ENCODE results near the gene CENPC. TPM values are rescaled to one million over a fixed set of nuclear protein-coding genes. Genes with fewer than 3 reads are reported as not detected.
"Not testable (repeated sequence)": the region's sequence is repeated elsewhere in the genome, so short reads cannot be mapped to it uniquely, and the experiment has no call there.

CENPC gene
- total and polyA plus RNA-seq, 2 donors (not counting 1 experiment from before 2014, with no cell fraction given): 7.6 to 15.4 TPM

DNA sequence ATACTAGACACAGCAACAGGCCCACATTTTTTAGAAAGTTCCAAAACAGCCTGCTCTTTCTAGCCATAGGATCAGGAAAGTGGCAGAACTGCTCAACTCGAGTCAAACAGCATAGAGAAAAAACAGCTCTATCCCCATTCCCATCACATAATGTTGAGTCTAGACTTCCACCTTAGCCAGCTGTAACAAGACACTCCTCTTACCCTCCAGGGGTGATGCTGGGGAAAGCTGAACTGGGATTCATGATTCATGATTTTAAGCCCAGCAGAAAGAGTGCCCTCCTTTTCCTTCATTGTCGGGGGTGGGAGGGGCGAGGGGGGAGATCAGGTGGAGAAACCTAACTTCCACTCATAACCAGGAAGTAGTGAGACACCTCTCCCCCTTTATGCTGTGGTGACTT, 86.1 kb downstream of the CENPC start:
- DNase-seq (ENCODE audit: low read depth in 2 of 2): peak in 1 of 2 donors; percentile 24
- H3K4me3 ChIP-seq (replicated peaks in 1 of 4; ENCODE audit: control extremely low read depth in 1 of 4, insufficient read depth in 1 of 4, low read depth in 3 of 4, low read length in 4 of 4): no peak overlapping the region
- H3K79me2 ChIP-seq (ENCODE audit: control insufficient read depth, insufficient read depth, low read length): no peaks in the 10 kb centered on the region
- H3K27ac ChIP-seq (ENCODE audit: insufficient read depth, low read length): no peak overlapping the region
- H3K36me3 ChIP-seq (ENCODE audit: control insufficient read depth, insufficient read depth, low read length): no peaks in the 10 kb centered on the region
- no peak overlapping the region for H2AFZ ChIP-seq (ENCODE audit: low read length)
- no peaks in the 10 kb centered on the region for H4K20me1 ChIP-seq (ENCODE audit: control insufficient read depth, extremely low read depth, insufficient read depth, low read length)
- no peaks in the 10 kb centered on the region for H3K4me1 ChIP-seq (ENCODE audit: control insufficient read depth, extremely low read depth, insufficient read depth, low read length)
- no peaks in the 10 kb centered on the region for H3K9me3 ChIP-seq (ENCODE audit: control insufficient read depth, insufficient read depth, low read depth, low read length)
- no peak overlapping the region for H3K4me2 ChIP-seq (ENCODE audit: extremely low read depth, insufficient read depth, low read length)
- no peaks in the 10 kb centered on the region for H3K27me3 ChIP-seq (ENCODE audit: control insufficient read depth, insufficient read depth, low read length)
- H3K9ac ChIP-seq (ENCODE audit: insufficient read depth, low read length): no peak overlapping the region
- no peak for TF ChIP-seq EZH2 (IDR thresholded peaks at IDR 0.05; ENCODE audit: low read length, missing control alignments)
- TF ChIP-seq, protein P1, sequence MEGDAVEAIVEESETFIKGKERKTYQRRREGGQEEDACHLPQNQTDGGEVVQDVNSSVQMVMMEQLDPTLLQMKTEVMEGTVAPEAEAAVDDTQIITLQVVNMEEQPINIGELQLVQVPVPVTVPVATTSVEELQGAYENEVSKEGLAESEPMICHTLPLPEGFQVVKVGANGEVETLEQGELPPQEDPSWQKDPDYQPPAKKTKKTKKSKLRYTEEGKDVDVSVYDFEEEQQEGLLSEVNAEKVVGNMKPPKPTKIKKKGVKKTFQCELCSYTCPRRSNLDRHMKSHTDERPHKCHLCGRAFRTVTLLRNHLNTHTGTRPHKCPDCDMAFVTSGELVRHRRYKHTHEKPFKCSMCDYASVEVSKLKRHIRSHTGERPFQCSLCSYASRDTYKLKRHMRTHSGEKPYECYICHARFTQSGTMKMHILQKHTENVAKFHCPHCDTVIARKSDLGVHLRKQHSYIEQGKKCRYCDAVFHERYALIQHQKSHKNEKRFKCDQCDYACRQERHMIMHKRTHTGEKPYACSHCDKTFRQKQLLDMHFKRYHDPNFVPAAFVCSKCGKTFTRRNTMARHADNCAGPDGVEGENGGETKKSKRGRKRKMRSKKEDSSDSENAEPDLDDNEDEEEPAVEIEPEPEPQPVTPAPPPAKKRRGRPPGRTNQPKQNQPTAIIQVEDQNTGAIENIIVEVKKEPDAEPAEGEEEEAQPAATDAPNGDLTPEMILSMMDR (conservative IDR thresholded peaks at IDR 0.05 in 1 of 2, IDR thresholded peaks at IDR 0.05 in 1 of 2; ENCODE audit: low read depth in 1 of 2, low read length in 2 of 2): no peak

DNA sequence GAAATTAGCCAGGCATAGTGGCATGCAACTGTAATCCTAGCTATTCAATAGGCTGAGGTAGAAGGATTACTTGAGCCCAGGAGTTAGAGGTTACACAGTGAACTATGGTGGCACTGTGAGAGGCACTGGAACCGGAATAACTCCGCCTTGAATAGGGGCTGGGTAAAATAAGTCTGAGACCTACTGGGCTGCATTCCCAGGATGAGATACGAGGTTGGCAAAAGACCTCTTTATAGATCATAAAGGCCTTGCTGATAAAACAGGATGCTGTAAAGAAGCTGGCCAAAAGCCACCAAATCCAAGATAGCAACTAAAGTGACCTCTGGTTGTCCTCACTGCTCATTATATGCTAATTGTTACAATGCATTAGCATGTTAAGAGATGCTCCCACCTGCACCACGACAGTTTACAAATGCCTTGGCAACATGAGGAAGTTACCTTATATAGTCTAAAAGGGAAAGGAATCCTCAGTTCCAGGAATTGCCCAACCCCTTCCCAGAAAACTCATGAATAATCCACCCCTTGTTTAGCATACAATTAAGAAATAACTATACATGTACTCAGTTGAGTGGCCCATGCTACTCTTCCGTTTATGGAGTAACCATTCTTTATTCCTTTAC, 88.6 kb downstream of the CENPC start:
- TF ChIP-seq EZH2 (IDR thresholded peaks at IDR 0.05; ENCODE audit: low read length, missing control alignments): no peak
- TF ChIP-seq, protein P1 (conservative IDR thresholded peaks at IDR 0.05 in 1 of 2, IDR thresholded peaks at IDR 0.05 in 1 of 2; ENCODE audit: low read depth in 1 of 2, low read length in 2 of 2): no peak
- no peak overlapping the region for H3K27ac ChIP-seq (ENCODE audit: insufficient read depth, low read length)
- no peak overlapping the region for H3K9ac ChIP-seq (ENCODE audit: insufficient read depth, low read length)
- no peaks in the 10 kb centered on the region for H3K9me3 ChIP-seq (ENCODE audit: control insufficient read depth, insufficient read depth, low read depth, low read length)
- H3K36me3 ChIP-seq (ENCODE audit: control insufficient read depth, insufficient read depth, low read length): no peaks in the 10 kb centered on the region
- no peak overlapping the region for H2AFZ ChIP-seq (ENCODE audit: low read length)
- H3K4me2 ChIP-seq (ENCODE audit: extremely low read depth, insufficient read depth, low read length): no peak overlapping the region
- no peaks in the 10 kb centered on the region for H4K20me1 ChIP-seq (ENCODE audit: control insufficient read depth, extremely low read depth, insufficient read depth, low read length)
- H3K4me3 ChIP-seq (replicated peaks in 1 of 4; ENCODE audit: control extremely low read depth in 1 of 4, insufficient read depth in 1 of 4, low read depth in 3 of 4, low read length in 4 of 4): no peak overlapping the region
- no peaks in the 10 kb centered on the region for H3K4me1 ChIP-seq (ENCODE audit: control insufficient read depth, extremely low read depth, insufficient read depth, low read length)
- no peak for DNase-seq (ENCODE audit: low read depth in 2 of 2)
- H3K27me3 ChIP-seq (ENCODE audit: control insufficient read depth, insufficient read depth, low read length): no peaks in the 10 kb centered on the region
- H3K79me2 ChIP-seq (ENCODE audit: control insufficient read depth, insufficient read depth, low read length): no peaks in the 10 kb centered on the region

DNA sequence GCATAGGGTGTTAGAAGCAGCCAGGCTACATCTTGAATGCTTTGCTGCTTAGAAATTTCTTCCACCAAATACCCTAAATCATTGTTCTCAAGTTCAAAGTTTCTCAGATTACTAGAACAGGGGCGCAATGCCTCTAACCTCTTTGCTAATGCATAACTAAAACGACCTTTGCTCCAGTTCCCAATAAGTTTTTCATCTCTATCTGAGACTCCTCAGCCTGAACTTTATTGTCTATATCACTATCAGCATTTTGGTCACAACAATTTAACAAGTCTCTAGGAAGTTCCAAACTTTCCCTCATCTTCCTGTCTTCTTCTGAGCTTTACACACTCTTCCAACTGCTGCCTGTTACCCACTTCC, 92.5 kb downstream of the CENPC start:
- H3K36me3 ChIP-seq (ENCODE audit: control insufficient read depth, insufficient read depth, low read length); H4K20me1 ChIP-seq (ENCODE audit: control insufficient read depth, extremely low read depth, insufficient read depth, low read length); H3K4me3 ChIP-seq (replicated peaks in 1 of 4; ENCODE audit: control extremely low read depth in 1 of 4, insufficient read depth in 1 of 4, low read depth in 3 of 4, low read length in 4 of 4); DNase-seq (ENCODE audit: low read depth in 2 of 2); H3K79me2 ChIP-seq (ENCODE audit: control insufficient read depth, insufficient read depth, low read length); H3K4me2 ChIP-seq (ENCODE audit: extremely low read depth, insufficient read depth, low read length); H3K27me3 ChIP-seq (ENCODE audit: control insufficient read depth, insufficient read depth, low read length); H3K9me3 ChIP-seq (ENCODE audit: control insufficient read depth, insufficient read depth, low read depth, low read length); H3K9ac ChIP-seq (ENCODE audit: insufficient read depth, low read length); H3K27ac ChIP-seq (ENCODE audit: insufficient read depth, low read length); H2AFZ ChIP-seq (ENCODE audit: low read length); H3K4me1 ChIP-seq (ENCODE audit: control insufficient read depth, extremely low read depth, insufficient read depth, low read length): not testable (repeated sequence)

Measured in fibroblast of lung (primary cell).